ENCODE data around the gene EPHB1.

DNA sequence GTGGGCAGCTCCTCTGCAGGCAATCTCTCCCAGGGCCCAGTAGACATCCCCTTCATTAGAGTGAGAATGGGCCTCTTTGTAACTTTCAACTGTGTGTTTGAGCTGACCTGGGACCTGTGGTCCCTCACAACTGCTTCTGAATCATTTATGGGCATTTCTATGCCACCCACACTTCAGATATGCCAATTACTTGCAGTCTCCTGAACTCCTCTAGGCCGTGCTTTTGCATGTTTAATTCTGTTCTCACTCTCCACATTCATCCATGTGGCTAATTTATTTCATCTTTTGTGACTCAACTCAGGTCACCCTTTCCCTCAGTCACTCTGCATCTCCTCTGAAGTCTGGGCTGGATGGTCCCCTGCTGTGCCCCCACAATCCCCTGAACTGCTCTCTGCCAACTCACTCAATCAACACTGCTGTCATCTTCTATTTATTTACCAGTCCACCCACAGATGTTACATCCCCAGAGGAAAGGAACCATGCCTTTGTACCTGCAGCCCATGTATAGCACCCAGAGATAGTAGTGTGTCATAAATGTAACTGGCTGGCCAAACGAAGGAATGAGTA is 364.7 kb downstream of the EPHB1 start:
- TF ChIP-seq CTCF (conservative IDR thresholded peaks at IDR 0.05; ENCODE audit: low read depth, low read length) = no peak
- no peak for TF ChIP-seq EZH2 (IDR thresholded peaks at IDR 0.05; ENCODE audit: borderline replicate concordance, low read depth, low read length, poor library complexity, severe bottlenecking)

Measured in A673 (cell line).